ENCODE results near the gene TRIM44.
"Not testable (repeated sequence)": the region's sequence is repeated elsewhere in the genome, so short reads cannot be mapped to it uniquely, and the experiment has no call there.

TRIM44 gene

GRCh38 chr11:35855671-35856070, 193.1 kb downstream of the TRIM44 start:
- DNase-seq (ENCODE audit: low spot score): no peak

GRCh38 chr11:35856259-35856658, 193.7 kb downstream of the TRIM44 start:
- no peak for DNase-seq (ENCODE audit: low spot score)

GRCh38 chr11:35856756-35857155, 194.2 kb downstream of the TRIM44 start:
- no peak for DNase-seq (ENCODE audit: low spot score)

- DNase-seq (ENCODE audit: low spot score): no peak
Measured at GRCh38 chr11:35857922-35858321, 195.3 kb downstream of the TRIM44 start.

GRCh38 chr11:35859301-35859700, 196.7 kb downstream of the TRIM44 start:
- no peak for DNase-seq (ENCODE audit: low spot score)

GRCh38 chr11:35860194-35860593, 197.6 kb downstream of the TRIM44 start:
- not testable (repeated sequence) for DNase-seq (ENCODE audit: low spot score)

- DNase-seq (ENCODE audit: low spot score): no peak
Measured at GRCh38 chr11:35861191-35861590, 198.6 kb downstream of the TRIM44 start.

GRCh38 chr11:35862666-35863065, 200.1 kb downstream of the TRIM44 start:
- no peak for DNase-seq (ENCODE audit: low spot score)

- DNase-seq (ENCODE audit: low spot score): no peak
Measured at GRCh38 chr11:35864131-35864530, 201.6 kb downstream of the TRIM44 start.

- no peak for DNase-seq (ENCODE audit: low spot score)
Measured at GRCh38 chr11:35866601-35867000, 204.0 kb downstream of the TRIM44 start.
